22Rv1 (cell line): ENCODE results near the gene DCDC2.

ENCODE experiments used
- CTCF ChIP-seq: fragments of 450-650 bp; IDR thresholded peaks from 2 replicates; pipeline ENCODE4 v1.5.1; 2017; ENCODE audit warnings: mild to moderate bottlenecking
- ZFX ChIP-seq: fragments of 450-650 bp; IDR thresholded peaks from 2 replicates; pipeline ENCODE4 v1.6.1; 2017; ENCODE audit warnings: antibody characterized with exemption, borderline replicate concordance

GRCh38 chr6:24191346-24191745 lies 166.5 kb downstream of the DCDC2 start:
- TF ChIP-seq CTCF (no peak), ZFX (no peak)
